C1 segment of cervical spinal cord (tissue), 14 donors: ENCODE results near the gene NGEF.

Experiments used
- DNase-seq, 14 donors: peaks; one replicate each; lab custom pipeline; 2025; lab: John Stamatoyannopoulos, UW

NGEF gene

GRCh38 chr2:232999354-232999753, 13.7 kb downstream of the NGEF start:
- peak in 1 of 14 donors; percentile 11 for DNase-seq

GRCh38 chr2:232998666-232998985, 14.4 kb downstream of the NGEF start:
- no peak for DNase-seq

GRCh38 chr2:232997749-232998665, 15.0 kb downstream of the NGEF start:
- no peak for DNase-seq

GRCh38 chr2:232994446-232994845, 18.6 kb downstream of the NGEF start:
- DNase-seq = no peak

GRCh38 chr2:232993231-232993821, 19.7 kb downstream of the NGEF start:
- no peak for DNase-seq

- no peak for DNase-seq
Measured at GRCh38 chr2:232986155-232986554, 26.9 kb downstream of the NGEF start.

GRCh38 chr2:232984451-232985207, 28.4 kb downstream of the NGEF start:
- DNase-seq = no peak

- no peak for DNase-seq
Measured at GRCh38 chr2:232983669-232984140, 29.4 kb downstream of the NGEF start.

- DNase-seq = no peak
Measured at GRCh38 chr2:232982926-232983668, 30.0 kb downstream of the NGEF start.

- DNase-seq = no peak
Measured at GRCh38 chr2:232981767-232982360, 31.2 kb downstream of the NGEF start.

GRCh38 chr2:232981356-232981755, 31.7 kb downstream of the NGEF start:
- no peak for DNase-seq

GRCh38 chr2:232980683-232981082, 32.4 kb downstream of the NGEF start:
- no peak for DNase-seq

- no peak for DNase-seq
Measured at GRCh38 chr2:232979871-232980461, 33.1 kb downstream of the NGEF start.

- no peak for DNase-seq
Measured at GRCh38 chr2:232977438-232977971, 35.6 kb downstream of the NGEF start.

- DNase-seq = no peak
Measured at GRCh38 chr2:232976666-232977437, 36.2 kb downstream of the NGEF start.

- no peak for DNase-seq
Measured at GRCh38 chr2:232976176-232976575, 36.9 kb downstream of the NGEF start.

- DNase-seq = no peak
Measured at GRCh38 chr2:232974396-232974795, 38.7 kb downstream of the NGEF start.

- DNase-seq = no peak
Measured at GRCh38 chr2:232973796-232974195, 39.3 kb downstream of the NGEF start.

GRCh38 chr2:232973011-232973735, 39.9 kb downstream of the NGEF start:
- no peak for DNase-seq
